SIG-M5 treated with dmso at 0.1 percent for 504 hours (cell line): ENCODE measurements around the gene NLRC5.

Experiments used
- DNase-seq: peaks from one replicate; lab custom pipeline; 2025; ENCODE audit not compliant: unreplicated experiment; lab: John Stamatoyannopoulos, UW

NLRC5 gene

DNA sequence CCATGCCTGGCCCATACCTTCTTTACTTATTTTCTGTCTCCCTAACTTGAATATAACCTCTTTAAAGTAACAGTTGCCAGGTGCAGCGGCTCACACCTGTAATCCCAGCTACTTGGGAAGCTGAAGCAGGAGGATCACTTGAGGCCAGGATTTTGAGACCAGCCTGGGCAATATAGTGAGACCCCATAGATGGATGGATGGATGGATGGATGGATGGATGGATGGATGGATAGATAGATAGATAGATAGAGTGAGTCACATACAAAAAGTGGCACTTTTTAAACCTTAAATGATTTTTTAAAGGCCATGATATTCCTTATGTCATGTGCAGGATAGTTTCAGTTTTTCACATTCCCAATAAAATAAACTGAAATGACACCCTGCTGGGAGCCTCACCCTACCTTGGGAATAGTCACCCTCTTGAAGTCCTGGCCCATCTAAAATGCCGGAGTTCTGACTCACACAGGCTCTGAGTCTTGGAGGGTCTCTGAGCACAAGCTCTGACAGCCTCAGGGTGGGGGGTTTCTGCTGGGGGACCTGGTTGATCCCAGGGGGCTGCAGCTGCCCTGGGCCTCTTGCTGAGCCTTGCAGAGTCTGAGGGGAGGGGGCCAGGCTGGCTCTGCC, 129.2 kb downstream of the NLRC5 start:
- DNase-seq, result no peak

DNA sequence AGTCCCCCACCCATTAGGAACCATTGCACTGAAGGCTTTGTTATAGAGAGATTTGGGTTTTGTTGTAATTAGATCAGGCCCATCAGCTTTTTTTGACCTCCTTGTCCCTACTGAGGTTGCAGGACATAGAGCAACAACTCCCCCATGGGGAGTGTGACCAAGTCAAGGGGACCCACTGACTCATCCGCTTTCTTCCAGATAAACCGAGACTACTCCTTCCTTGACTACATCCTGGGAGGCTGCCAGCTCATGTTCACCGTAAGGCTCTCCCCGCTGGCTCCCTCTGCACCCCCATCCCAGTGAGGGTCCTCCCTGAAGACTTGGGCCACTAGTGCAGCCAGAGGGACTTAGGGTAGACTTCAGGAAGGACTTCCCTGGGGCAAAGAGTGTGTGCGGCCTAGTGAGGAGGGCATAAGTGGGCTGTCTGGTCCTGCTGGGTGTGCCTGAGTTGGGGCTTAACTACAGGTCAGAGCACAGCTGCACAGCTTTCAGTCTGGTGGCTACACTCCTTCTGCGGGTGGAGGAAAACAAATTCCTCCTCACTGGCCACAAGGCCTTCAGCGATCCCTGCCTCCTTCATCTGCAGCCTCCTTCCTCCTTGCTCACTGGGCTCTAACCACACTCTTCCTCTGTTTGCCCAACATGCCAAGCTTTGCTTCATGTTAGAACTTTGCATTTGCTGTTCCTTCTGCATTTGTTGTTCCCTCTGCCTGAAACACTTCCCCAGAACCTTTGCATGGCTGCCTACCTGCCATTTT, 134.0 kb downstream of the NLRC5 start:
- DNase-seq, result no peak

DNA sequence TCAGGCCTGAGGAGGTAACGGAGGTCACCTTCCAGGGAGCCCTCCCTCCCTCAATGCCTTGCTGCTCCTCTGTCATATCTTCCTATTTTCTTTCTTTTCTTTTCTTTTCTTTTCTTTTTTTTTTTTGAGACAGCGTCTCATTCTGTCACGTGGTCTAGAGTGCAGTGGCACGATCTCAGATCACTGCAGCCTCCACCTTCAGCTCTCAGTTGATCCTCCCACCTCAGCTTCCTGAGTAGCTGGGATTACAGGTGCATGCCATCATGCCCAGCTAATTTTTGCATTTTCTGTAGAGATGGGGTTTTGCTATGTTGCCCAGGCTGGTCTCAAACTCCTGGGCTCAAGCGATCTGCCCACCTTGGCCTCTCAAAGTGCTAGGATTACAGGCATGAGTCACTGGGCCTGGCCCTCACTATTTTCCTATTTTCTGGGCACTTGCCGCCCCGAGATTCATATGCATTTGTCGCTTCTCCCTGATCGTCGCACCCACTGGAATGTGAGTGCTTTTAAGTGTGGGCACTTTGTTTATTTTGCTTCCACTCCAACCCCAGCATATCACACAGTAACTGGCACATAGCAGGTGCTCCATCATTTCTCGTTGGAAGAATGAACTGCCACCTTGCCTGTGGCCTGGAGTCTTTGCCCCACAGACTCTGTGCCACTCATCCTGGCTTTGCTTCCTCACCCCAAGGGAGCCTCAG, 134.8 kb downstream of the NLRC5 start:
- no peak for DNase-seq

DNA sequence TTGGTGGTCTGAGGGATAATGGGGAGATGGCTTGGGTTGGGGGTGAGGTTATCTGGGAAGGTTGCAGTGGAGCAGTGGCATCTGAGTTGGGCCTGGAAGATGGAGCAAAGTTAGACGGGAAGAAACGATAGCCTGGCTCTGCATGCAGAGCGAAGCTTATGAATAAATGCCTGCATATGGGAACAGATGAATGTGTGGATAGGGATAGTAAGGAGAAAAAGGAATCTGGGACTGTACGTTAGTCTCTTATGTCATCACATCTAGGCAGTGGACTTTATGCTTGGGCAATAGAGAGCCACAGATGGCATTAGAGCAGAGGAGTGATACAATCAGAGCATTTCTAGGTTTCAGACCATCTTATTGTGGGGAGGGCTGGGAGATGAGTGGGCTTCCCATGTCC, 136.0 kb downstream of the NLRC5 start:
- no peak for DNase-seq

DNA sequence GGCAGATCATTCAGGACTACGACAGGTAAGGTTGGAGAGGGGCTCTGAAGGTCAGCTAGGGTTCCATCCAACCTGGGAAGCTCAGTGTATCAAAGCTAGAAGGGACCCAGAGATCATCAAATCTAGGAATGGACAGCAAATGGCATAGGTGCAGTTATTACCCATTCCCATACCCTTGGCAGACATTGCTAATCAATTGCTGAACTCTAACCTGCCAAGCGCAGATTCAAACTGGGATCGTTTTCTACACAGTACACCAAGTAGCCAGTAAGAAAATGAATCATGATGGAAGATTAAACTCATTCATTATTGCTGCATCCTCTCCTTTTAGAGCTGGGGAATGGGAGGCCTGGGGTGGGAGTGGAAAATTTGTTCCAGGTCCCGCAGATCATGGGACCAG, 136.6 kb downstream of the NLRC5 start:
- no peak for DNase-seq

DNA sequence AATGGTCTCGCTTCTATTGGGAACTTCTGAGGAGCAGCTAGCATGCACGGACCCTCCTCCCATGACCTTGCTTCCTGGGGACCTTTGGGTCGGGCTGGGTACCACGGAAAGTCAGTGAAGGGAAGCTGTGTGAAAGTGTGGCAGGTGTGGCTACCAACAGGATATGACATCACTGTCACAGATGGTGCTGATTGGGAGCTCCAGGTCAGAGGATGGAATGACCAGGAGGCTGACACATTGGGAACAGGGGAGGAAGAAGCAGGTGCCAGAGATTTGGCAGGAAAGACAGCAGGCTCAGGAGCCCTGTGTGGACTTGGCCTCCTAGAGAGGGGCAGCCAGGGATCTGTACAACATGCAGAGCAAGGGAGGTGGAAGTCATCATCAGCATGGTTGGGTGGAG, 137.1 kb downstream of the NLRC5 start:
- no peak for DNase-seq

DNA sequence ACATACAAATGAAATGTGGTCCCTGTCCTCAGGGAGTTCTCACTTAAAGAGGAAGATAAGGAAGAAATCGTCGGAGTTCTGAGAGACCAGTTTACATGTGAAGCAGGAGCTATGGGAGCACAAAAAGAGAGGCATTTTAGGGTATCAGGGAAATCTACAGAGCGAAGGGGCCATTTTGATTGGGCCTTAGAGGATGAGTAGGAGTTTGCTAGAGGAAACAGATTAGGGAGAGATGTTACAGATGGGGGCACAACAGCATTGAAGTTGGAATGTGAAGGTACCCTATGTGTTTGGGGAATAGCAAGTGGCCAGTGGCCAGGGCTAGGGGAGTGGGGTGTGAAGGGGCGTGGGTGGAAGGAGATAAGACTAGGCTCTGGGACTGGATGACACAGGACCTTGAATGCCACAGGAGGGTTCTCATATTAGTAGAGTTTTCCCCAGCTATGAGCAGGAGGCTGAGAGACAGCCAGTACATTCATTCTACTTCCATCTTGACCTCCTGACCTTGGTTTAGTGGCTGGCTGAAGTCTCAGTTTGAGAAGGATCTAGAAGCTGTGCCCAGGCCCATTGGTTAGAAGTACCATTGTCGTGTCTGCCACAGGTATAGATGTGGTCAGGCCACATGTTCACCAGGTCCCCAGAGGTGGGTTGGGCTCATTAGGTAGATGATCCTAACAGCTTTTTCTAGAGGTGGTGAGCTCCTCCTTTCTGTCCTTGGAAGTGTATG, 137.8 kb downstream of the NLRC5 start:
- no peak for DNase-seq

DNA sequence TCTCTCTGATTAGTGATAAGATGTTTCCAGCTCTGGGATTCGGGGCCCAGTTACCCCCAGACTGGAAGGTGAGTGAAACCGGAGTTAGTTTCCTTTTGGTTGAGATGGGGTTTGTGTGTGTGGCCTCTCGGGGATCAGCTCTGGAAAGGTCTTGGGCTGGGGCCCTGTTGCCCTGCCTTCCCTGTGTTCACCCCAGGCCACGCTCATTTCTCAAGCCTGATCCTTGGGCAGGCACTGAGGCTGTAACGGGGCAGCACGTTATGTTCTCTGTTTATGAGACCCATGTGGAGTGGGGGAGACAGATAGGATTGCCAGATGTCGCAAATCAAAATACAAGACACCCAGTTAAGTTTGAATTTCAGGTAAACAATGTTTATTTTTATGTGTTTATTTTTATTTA, 138.5 kb downstream of the NLRC5 start:
- no peak for DNase-seq

DNA sequence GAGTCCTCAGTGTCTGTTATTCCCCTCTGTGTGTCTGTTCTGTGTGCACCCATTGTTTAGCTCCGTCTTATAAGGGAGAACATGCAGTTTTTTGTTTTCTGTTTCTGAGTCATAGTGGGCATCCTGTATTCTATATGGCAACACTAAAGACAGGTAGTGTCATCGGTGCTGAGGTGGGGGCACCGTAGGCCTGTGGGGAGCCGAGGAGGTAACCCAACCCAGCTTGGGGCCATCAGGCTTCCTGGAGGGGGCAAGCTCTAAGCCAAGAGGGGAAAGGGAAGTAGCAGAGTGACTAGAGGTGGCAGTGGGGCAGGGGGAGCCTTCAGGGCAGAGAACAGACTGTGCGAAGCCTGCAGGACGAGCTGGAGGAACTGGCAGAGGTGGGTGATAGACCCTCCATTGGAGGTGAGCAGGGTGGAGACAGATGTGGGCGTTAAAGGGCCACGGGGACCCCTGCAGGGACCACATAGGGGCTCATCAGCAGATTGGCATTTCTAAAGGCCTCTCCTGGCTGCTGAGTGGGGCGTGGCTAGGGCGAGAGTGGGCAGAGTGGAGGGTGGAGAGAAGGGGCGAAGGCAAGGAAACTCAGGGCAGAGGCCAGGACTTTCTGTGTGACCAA, 139.5 kb downstream of the NLRC5 start:
- DNase-seq, result no peak

DNA sequence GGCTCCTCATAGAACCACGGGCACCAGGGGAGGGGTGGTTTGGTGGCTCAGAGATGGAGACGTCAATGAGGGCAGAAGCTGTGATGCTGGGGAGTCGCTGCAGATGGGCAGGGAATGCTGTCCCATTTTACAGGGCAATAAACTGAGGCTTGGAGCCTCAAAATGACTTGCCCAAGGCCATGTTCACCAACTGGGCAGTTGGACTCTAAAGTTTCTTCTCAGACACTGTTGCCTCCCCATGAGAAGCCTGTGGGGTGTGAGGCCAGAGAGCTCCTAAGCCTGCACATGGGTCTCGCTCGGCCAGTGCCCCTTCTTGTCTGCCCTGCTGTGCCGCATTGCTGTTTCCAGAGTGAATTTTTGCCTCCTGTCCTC, 141.6 kb downstream of the NLRC5 start:
- no peak for DNase-seq

DNA sequence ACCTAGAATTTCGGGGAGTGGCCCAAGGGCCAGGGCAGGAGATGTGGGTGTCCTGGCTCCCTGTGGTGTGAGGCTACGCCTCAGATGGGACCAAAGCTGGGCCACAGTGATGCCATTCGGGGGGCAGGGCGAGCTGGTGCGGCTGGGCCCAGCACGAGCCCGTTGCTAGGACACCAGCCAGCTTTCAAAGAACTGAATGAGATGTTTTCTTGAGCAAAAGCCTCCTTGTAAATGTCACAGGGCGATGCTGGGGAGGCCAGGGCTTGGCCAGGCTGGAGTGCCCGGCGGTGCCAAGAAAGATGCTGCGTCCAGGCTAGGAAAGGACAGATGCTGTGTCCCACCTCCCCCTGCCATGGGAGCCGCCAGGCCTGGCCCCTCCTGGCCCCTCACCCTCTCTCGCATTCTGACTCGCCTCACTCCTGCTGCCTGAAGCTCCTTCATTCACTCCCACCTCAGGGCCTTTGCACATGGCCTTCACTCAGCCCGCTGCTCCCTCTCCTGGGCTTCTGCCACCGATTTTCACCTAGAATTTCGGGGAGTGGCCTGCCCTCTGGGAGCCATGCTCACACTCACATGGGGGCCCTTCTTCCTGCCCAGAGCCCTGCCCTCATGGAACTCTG, 142.1 kb downstream of the NLRC5 start:
- DNase-seq, result no peak

DNA sequence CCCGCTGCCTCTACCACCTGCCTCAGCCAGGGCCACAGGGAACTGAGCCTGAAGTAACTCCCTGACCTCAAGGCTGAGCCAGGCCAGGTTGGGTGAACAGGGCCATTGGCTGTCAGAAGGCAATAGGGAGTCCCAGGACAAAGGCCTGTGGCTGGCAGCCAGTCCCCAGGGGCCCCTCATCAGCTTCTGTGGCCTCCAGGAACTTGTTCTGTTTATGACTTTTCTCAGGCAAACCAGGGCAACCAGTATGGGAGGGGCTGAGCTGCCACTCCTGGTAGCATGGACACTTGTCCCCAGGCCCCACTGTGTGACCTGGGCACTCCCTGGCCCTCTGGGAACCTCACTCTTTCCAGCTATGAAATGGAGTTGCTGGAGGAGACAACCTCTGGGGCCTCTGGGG, 143.1 kb downstream of the NLRC5 start:
- DNase-seq, result no peak

DNA sequence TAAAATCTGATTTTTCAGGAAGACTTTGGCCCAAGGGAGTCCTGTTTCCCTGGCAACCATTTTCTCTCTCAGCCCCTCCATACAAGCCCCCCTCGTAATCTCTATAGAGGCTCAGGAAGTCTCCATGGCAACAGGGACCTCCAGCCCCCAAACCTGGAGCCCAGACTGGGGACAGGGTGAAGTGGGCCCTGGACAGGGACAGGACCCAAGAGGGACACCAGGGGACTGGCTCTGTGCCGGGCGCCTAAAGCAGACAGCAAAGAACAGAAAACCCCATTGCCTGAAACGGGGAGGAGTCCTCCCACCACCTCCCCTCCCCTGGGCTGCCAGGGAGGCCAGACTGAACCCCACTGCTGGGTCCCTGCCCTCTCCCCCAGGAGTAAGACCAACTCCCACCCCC, 143.7 kb downstream of the NLRC5 start:
- no peak for DNase-seq
